A549 (cell line): ENCODE results near the gene PARD3B. TPM values are rescaled to one million over a fixed set of nuclear protein-coding genes. Genes with fewer than 3 reads are reported as not detected.

Experiments
- ATAC-seq, 2 experiments: fragments of 200-7000 bp in 1 of 2; fragments of >200 bp in 1 of 2; cut with Nextera tagmentation in 1 of 2; cut with Tn5 transposase in 1 of 2; 3 replicates each; pipeline versions ENCODE4 v1.8.0 to v1.9.1; 2018 to 2020; ENCODE audit warnings: mild to moderate bottlenecking in 1 of 2, moderate library complexity in 1 of 2
- CTCF ChIA-PET: fragments of 300-600 bp; sonication (Branson Sonifier 250); formaldehyde crosslinking; extraction: SDS; loops from one replicate; lab custom pipeline; 2021; ENCODE audit warnings: antibody characterized with exemption, inconsistent platforms; lab: Yijun Ruan, JAX
- POLR2A ChIA-PET: fragments of 350-600 bp; formaldehyde crosslinking; extraction: SDS; loops from one replicate; lab custom pipeline; 2021; ENCODE audit warnings: antibody characterized with exemption, inconsistent platforms; lab: Yijun Ruan, JAX
- DNase-seq, 2 experiments: peaks; one replicate each; pipeline versions ENCODE4 v3.0.0 to v3.0.0-alpha.2; 2011 to 2016; ENCODE audit warnings: low read depth in 1 of 2, low spot score in 1 of 2
- FAIRE-seq: peaks from 2 replicates; lab custom pipeline; 2011; peaks lifted over from hg19 to GRCh38; lab: Jason Lieb, UNC
- H3K27ac ChIP-seq, 2 experiments: fragments of >200 bp; sonication (Bioruptor Twin); formaldehyde crosslinking; 3 replicates each; pipeline ENCODE4 v1.5.1; 2016 to 2017
- H3K4me1 ChIP-seq: fragments of >200 bp; sonication (Bioruptor Twin); formaldehyde crosslinking; 3 replicates; pipeline ENCODE4 v1.6.1; 2016
- H3K4me2 ChIP-seq: fragments of >200 bp; sonication (Bioruptor Twin); formaldehyde crosslinking; 3 replicates; pipeline ENCODE4 v1.6.1; 2016
- H3K4me3 ChIP-seq: fragments of >200 bp; sonication (Bioruptor Twin); formaldehyde crosslinking; 3 replicates; pipeline ENCODE4 v1.5.1; 2016
- H3K9me3 ChIP-seq: fragments of >200 bp; sonication (Bioruptor Twin); formaldehyde crosslinking; 3 replicates; pipeline ENCODE4 v1.6.1; 2016
- CEBPB ChIP-seq, 2 experiments: fragments of >200 bp in 1 of 2; sonication (Bioruptor Twin) in 1 of 2; formaldehyde crosslinking in 1 of 2; IDR thresholded peaks; 2 replicates each; pipeline ENCODE4 v1.6.1; 2012 to 2016
- CHD2 ChIP-seq: fragments of 150-350 bp; IDR thresholded peaks from 2 replicates; pipeline ENCODE4 v1.6.1; 2014; ENCODE audit warnings: low read length; ENCODE audit not compliant: partially characterized antibody
- CHD4 ChIP-seq: fragments of 200-600 bp; sonication (generic); IDR thresholded peaks from 2 replicates; pipeline ENCODE4 v1.6.1; 2016; ENCODE audit warnings: antibody characterized with exemption, mild to moderate bottlenecking, borderline replicate concordance
- E2F6 ChIP-seq: IDR thresholded peaks from 2 replicates; pipeline ENCODE4 v1.6.1; 2012; ENCODE audit warnings: low read depth, borderline replicate concordance
- EP300 ChIP-seq, 2 experiments: fragments of >200 bp; sonication (Bioruptor Twin); formaldehyde crosslinking; IDR thresholded peaks; 2 replicates in 1 of 2; 3 replicates in 1 of 2; pipeline ENCODE4 v1.6.1; 2016 to 2017
- FOSB ChIP-seq: fragments of 250-450 bp; sonication (Bioruptor Pico); IDR thresholded peaks from 2 replicates; pipeline ENCODE4 v1.5.0; 2020; ENCODE audit warnings: mild to moderate bottlenecking, moderate library complexity
- FOSL2 ChIP-seq, 2 experiments: fragments of 450-650 bp in 1 of 2; fragments of >200 bp in 1 of 2; sonication (Bioruptor Twin) in 1 of 2; formaldehyde crosslinking; IDR thresholded peaks; 2 replicates each; pipeline versions ENCODE4 v1.5.0 to v1.6.1; 2016 to 2020; ENCODE audit warnings: mild to moderate bottlenecking in 1 of 2, moderate library complexity in 1 of 2
- HEYL ChIP-seq: fragments of 250-450 bp; sonication (Bioruptor Pico); IDR thresholded peaks from 2 replicates; pipeline ENCODE4 v1.8.0; 2021; ENCODE audit warnings: mild to moderate bottlenecking, moderate library complexity
- HMGXB4 ChIP-seq: fragments of 250-450 bp; sonication (Bioruptor Pico); IDR thresholded peaks from 2 replicates; pipeline ENCODE4 v1.5.0; 2021; ENCODE audit warnings: mild to moderate bottlenecking, moderate library complexity, borderline replicate concordance
- JUN ChIP-seq, 2 experiments: fragments of >200 bp; sonication (Bioruptor Twin); formaldehyde crosslinking; IDR thresholded peaks; 2 replicates in 1 of 2; 3 replicates in 1 of 2; pipeline ENCODE4 v1.6.1; 2016 to 2017
- MAFK ChIP-seq: fragments of 450-650 bp; IDR thresholded peaks from 2 replicates; pipeline ENCODE4 v1.6.1; 2014; ENCODE audit not compliant: partially characterized antibody
- MAZ ChIP-seq: fragments of 150-350 bp; IDR thresholded peaks from 2 replicates; pipeline ENCODE4 v1.6.1; 2014; ENCODE audit warnings: antibody characterized with exemption, low read depth, low read length, borderline replicate concordance
- NFE2L2 ChIP-seq: fragments of 150-350 bp; conservative IDR thresholded peaks from 2 replicates; pipeline ENCODE4 v1.6.1; 2014; ENCODE audit warnings: low read length
- NR3C1 ChIP-seq: fragments of >200 bp; sonication (Bioruptor Twin); formaldehyde crosslinking; IDR thresholded peaks from 3 replicates; pipeline ENCODE4 v1.6.1; 2017
- PHF8 ChIP-seq: fragments of 200-600 bp; sonication (generic); IDR thresholded peaks from 2 replicates; pipeline ENCODE4 v1.6.1; 2016; ENCODE audit warnings: low read depth, mild to moderate bottlenecking, antibody characterized with exemption, moderate library complexity, borderline replicate concordance
- POLR2A ChIP-seq: IDR thresholded peaks from 2 replicates; pipeline ENCODE4 v1.6.1; 2012; ENCODE audit warnings: mild to moderate bottlenecking, low read length
- RAD21 ChIP-seq, 2 experiments: fragments of >200 bp in 1 of 2; sonication (Bioruptor Twin) in 1 of 2; formaldehyde crosslinking in 1 of 2; IDR thresholded peaks in 1 of 2; conservative IDR thresholded peaks in 1 of 2; 2 replicates in 1 of 2; 3 replicates in 1 of 2; pipeline ENCODE4 v1.6.1; 2012 to 2018; ENCODE audit warnings: inconsistent platforms in 1 of 2
- RARB ChIP-seq: fragments of 250-450 bp; sonication (Bioruptor Pico); IDR thresholded peaks from 2 replicates; pipeline ENCODE4 v1.8.0; 2021; ENCODE audit warnings: mild to moderate bottlenecking, moderate library complexity
- RCOR1 ChIP-seq: fragments of 150-350 bp; IDR thresholded peaks from 2 replicates; pipeline ENCODE4 v1.6.1; 2014; ENCODE audit warnings: antibody characterized with exemption, low read length, low read depth
- RFX5 ChIP-seq: fragments of 450-650 bp; IDR thresholded peaks from 2 replicates; pipeline ENCODE4 v1.7.1; 2014; ENCODE audit warnings: antibody characterized with exemption, mild to moderate bottlenecking, moderate library complexity
- RNF2 ChIP-seq: fragments of 200-600 bp; sonication (generic); IDR thresholded peaks from 2 replicates; pipeline ENCODE4 v1.6.1; 2016; ENCODE audit warnings: low read depth, mild to moderate bottlenecking, antibody characterized with exemption, moderate library complexity, borderline replicate concordance
- TFCP2L1 ChIP-seq: fragments of 250-450 bp; sonication (Bioruptor Pico); IDR thresholded peaks from 2 replicates; pipeline ENCODE4 v1.5.0; 2021; ENCODE audit warnings: mild to moderate bottlenecking
- TP53 ChIP-seq: fragments of 250-450 bp; sonication (Bioruptor Pico); IDR thresholded peaks from 2 replicates; pipeline ENCODE4 v1.5.0; 2021; ENCODE audit warnings: mild to moderate bottlenecking, moderate library complexity
- ZFP36 ChIP-seq: fragments of 450-650 bp; IDR thresholded peaks from 2 replicates; pipeline ENCODE4 v1.6.1; 2014; ENCODE audit warnings: borderline replicate concordance; ENCODE audit not compliant: partially characterized antibody
- WGBS: methylation state at CpG from one replicate; pipeline ENCODE4 v1.1.6; 2017; ENCODE audit errors: missing lambda C conversion rate; 5-methylcytosine and 5-hydroxymethylcytosine counted together
- polyA plus RNA-seq, 4 experiments: library from polyadenylated mRNA; depleted of rRNA in 3 of 4; stranded (reverse); fragments of >200 nt; fragmentation: RNase III in 1 of 4; extraction: RNeasy Plus Mini Kit Qiagen cat#74134 plus additional on column Dnase treatment in 1 of 4; gene quantifications; 2 replicates in 3 of 4; 3 replicates in 1 of 4; pipeline ENCODE4 v1.2.3, GENCODE V29; 2011 to 2017

The PARD3B gene
- polyA plus RNA-seq, 2 of the 4 experiments (the other 2 are of a cell fraction), result 1.2 to 2.4 TPM

- TF ChIP-seq HMGXB4 (CRISPR knock-in tag) (no peak), RCOR1 (no peak), RFX5 (no peak), FOSB (no peak), RNF2 (no peak), MAFK (no peak), RARB (CRISPR knock-in tag) (no peak)
Observed at GRCh38 chr2:204972161-204972560, 426.9 kb downstream of the PARD3B start (continued).

GRCh38 chr2:204972606-204973336 lies 427.5 kb downstream of the PARD3B start:
- TF ChIP-seq RNF2, result no peak
- TF ChIP-seq E2F6, result no peak
- TF ChIP-seq CHD2, result no peak
- no peak for TF ChIP-seq JUN (IDR thresholded peaks at IDR 0.05)
- TF ChIP-seq ZFP36, result no peak
- TF ChIP-seq EP300 (IDR thresholded peaks at IDR 0.05), result no peak
- TF ChIP-seq HEYL (CRISPR knock-in tag), result no peak
- no peak for TF ChIP-seq NR3C1
- no peak for TF ChIP-seq FOSB
- TF ChIP-seq PHF8, result no peak
- no peak for TF ChIP-seq NFE2L2
- no peak for TF ChIP-seq TFCP2L1 (CRISPR knock-in tag)
- no peak for TF ChIP-seq RAD21 (conservative IDR thresholded peaks at IDR 0.05 in 1 of 2, IDR thresholded peaks at IDR 0.05 in 1 of 2)
- no peak for TF ChIP-seq POLR2A
- ATAC-seq, result no peak
- Histone ChIP-seq H3K4me2 (no peak overlapping the region), H3K9me3 (no peaks in the 10 kb centered on the region), H3K27ac (no peak overlapping the region), H3K4me1 (no peaks in the 10 kb centered on the region), H3K4me3 (no peak overlapping the region)
- ChIA-PET POLR2A (no interaction called here), CTCF (no interaction called here)
- no peak for FAIRE-seq
- no peak for DNase-seq
- WGBS, result 82% methylated on average over 5 of the region's 5 CpGs

- CTCF ChIA-PET, result no interaction called here
- no peak for TF ChIP-seq PHF8
- TF ChIP-seq FOSL2 (IDR thresholded peaks at IDR 0.05), result no peak
- no peak for TF ChIP-seq FOSL2 (CRISPR knock-in tag; IDR thresholded peaks at IDR 0.05)
- TF ChIP-seq CHD2, result no peak
- no peak for TF ChIP-seq TP53 (CRISPR knock-in tag)
- TF ChIP-seq NFE2L2, result no peak
- no peak for TF ChIP-seq CEBPB (IDR thresholded peaks at IDR 0.05)
- TF ChIP-seq MAZ, result no peak
- TF ChIP-seq RCOR1, result no peak
- TF ChIP-seq RAD21 (conservative IDR thresholded peaks at IDR 0.05 in 1 of 2, IDR thresholded peaks at IDR 0.05 in 1 of 2), result no peak
- TF ChIP-seq CHD4, result no peak
- DNase-seq, result no peak
- no peak for FAIRE-seq
- no peaks in the 10 kb centered on the region for H3K9me3 ChIP-seq
- ATAC-seq, result no peak
- POLR2A ChIA-PET, result no interaction called here
- 90% methylated on average over 2 of the region's 2 CpGs for WGBS
- H3K4me3 ChIP-seq, result no peak overlapping the region
- H3K4me1 ChIP-seq, result no peaks in the 10 kb centered on the region
- H3K4me2 ChIP-seq, result no peak overlapping the region
- H3K27ac ChIP-seq, result no peak overlapping the region
Observed at GRCh38 chr2:204973616-204974015, 428.3 kb downstream of the PARD3B start.
